Activated CD8-positive, alpha-beta memory T cell treated with anti-CD3 and anti-CD28 coated beads for 36 hours (primary cell): ENCODE results near the gene COL1A1. TPM values are rescaled to one million over a fixed set of nuclear protein-coding genes. Genes with fewer than 3 reads are reported as not detected.

Experiments used
- CTCF ChIA-PET: fragments of 350-600 bp; sonication (Branson Sonifier 250); formaldehyde crosslinking; loops from one replicate; lab custom pipeline; 2021; ENCODE audit warnings: antibody characterized with exemption; lab: Charles Lee
- POLR2A ChIA-PET: fragments of 350-600 bp; sonication (Branson Sonifier 250); formaldehyde crosslinking; loops from one replicate; lab custom pipeline; 2021; ENCODE audit warnings: antibody characterized with exemption; lab: Charles Lee
- total RNA-seq, 2 experiments: library from RNA; stranded (reverse); gene quantifications; one replicate each; pipeline ENCODE4 v1.2.3, GENCODE V29; 2021

Gene COL1A1
- total RNA-seq, 2 experiments from 2014 or later: 0.65 to 1.0 TPM

DNA sequence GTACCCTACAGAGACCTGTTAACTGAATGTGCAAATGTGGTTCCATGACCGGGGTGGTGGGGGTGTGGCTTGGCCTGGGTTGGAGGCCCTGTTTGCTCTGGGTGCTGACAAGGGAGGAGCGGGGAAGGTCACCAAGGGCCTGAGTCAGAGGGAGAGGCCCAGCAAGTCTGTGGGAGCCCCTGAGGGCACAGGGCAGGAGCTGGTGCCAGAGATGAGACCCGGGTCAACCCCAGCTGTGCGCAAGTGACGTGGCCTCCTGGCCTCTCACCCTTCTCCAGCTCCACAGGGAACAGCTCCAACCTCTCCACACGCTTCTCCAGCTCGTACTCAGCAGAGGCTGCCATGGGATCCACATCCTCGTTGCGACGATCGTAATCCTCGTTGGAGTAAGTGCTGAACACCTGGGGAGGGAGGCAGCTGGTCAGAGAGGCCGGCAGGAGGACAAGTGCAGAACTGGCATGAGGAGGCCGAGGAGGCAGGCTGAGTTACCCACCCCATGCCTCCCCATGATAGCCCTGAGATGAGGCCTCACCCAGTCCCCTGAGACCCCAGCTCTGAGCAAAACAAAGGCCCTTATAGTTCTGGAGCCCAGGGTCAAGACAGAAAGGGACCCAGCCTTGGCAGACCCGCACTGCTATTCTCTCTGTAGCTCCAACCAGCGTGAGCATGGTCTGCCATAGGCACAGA lies 56.4 kb downstream of the COL1A1 start:
- CTCF ChIA-PET: interaction anchor here (0.5 to 1.9 kb wide), 3 partner anchors 17 to 151 kb away, joined by 3 to 9 read pairs (median 4); no protein-coding TSS in a partner anchor
- POLR2A ChIA-PET: no interaction called here

DNA sequence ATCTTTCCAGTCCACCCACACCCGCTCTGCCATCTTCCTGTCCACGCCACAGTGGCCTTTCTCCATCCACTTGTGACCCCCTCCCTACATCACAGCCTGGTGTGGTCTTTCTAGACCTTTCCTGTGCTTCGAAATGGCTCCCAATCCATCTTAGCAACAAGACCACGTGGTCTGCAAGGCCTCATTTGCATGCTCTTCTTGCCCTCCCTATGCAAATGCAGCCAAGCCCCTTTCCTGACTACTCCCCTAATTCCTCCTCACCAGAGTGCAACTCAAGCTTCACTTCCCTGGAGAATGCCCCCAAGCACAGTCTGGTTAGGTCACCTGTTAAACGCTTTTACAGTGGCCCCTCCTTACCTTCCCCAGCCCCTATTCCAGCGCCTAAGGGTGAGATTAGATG lies 57.1 kb downstream of the COL1A1 start:
- POLR2A ChIA-PET: no interaction called here
- CTCF ChIA-PET: interaction anchor here (0.9 kb wide), 1 partner anchor 16 kb away, joined by 3 read pairs; no protein-coding TSS in a partner anchor

DNA sequence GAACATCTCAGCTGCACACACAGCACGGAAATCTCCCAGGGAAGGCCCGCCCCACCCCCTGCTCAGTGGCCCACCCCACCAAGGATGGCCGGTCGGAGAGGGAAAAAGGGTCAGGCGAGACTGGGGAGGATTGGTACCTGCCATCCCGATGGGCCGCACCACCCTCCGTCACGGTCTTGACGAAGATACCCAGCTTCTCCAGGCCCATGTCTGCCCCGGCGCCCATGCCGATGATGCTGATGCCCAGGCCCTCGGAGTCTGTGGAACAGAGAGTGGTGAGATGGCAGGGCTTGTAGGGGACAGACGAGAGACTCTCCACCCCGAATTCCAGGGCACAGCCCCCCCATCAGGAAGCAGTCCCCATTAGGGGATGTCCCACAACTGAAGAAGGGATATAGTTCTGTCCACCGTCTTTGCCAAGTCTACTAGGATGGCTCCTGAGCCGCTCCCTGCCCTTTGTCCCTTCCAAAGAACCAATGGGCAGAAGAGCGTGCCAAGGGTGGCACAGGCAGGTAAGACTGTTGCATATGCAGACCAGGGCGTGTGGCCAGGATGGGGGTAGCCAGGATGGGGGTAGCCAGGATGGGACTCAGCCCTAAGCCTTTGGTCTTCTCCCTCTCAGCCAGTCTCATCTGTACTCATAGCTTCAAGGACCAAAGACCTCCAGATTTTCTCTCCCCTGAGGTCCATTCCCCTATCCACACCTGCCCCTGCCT lies 57.8 kb downstream of the COL1A1 start:
- ChIA-PET POLR2A (no interaction called here), CTCF (interaction anchor here (0.9 kb wide), 1 partner anchor 17 kb away, joined by 3 read pairs; no protein-coding TSS in a partner anchor)

DNA sequence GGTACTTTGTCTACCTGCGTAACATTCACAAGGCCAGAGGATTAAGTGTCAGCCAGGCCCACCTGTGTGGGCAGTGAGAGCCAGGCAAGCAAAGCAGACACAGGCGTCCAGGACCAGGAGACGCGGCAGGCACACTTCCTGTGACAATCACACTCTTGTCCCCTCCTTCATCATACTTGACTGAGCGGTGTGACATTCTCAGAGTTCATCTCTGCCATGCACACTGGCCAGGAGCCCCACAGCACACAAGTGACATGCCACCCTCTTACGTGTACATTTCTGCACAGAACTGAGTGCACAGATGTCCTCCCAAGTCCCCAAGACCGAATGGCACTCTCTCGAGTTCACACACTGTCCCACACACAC lies 59.7 kb downstream of the COL1A1 start:
- ChIA-PET CTCF (interaction anchor here (0.7 to 5.2 kb wide), 4 partner anchors 10 to 47 kb away, joined by 4 to 35 read pairs (median 6); partner anchors contain the start of gene PDK2), POLR2A (interaction anchor here (0.7 kb wide), 1 partner anchor 47 kb away, joined by 3 read pairs; no protein-coding TSS in a partner anchor)

DNA sequence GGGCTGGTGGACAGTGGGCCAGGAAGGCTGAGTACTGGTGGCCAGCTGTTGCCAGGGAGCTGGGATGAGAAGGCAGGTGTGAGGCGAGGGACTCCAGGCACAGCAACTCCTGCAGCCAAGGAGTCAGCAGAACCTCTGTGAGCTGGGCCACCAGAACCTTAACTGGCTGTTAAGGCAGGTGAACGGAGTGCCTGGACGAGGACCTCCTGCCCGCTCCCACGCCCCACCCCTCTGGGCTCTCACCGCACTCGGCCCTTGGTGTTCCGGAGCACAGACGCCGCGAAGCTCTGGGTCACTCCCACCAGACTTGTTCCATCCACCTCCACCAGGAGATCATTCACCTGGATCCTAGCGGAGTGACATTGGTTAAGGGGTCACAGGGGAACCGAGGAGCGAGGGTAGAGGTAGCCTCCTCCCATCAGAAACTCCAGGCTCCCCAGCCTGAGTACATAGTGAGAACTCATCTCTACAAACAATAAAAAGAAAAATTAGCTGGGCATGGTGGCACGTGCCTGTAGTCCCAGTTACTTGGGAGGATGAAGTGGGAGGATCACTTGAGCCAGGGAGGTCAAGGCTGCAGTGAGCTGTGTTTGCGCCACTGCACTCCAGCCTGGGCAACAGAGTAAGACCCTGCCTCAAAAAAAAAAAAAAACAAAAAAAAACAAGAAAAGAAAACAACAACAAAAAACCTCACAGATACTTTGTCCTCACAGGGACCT lies 60.2 kb downstream of the COL1A1 start:
- ChIA-PET CTCF (interaction anchor here (0.7 to 5.2 kb wide), 11 partner anchors 8 to 49 kb away, joined by 3 to 35 read pairs (median 5); partner anchors contain the start of genes PDK2, PPP1R9B and SAMD14), POLR2A (interaction anchor here (0.7 kb wide), 1 partner anchor 47 kb away, joined by 3 read pairs; no protein-coding TSS in a partner anchor)

DNA sequence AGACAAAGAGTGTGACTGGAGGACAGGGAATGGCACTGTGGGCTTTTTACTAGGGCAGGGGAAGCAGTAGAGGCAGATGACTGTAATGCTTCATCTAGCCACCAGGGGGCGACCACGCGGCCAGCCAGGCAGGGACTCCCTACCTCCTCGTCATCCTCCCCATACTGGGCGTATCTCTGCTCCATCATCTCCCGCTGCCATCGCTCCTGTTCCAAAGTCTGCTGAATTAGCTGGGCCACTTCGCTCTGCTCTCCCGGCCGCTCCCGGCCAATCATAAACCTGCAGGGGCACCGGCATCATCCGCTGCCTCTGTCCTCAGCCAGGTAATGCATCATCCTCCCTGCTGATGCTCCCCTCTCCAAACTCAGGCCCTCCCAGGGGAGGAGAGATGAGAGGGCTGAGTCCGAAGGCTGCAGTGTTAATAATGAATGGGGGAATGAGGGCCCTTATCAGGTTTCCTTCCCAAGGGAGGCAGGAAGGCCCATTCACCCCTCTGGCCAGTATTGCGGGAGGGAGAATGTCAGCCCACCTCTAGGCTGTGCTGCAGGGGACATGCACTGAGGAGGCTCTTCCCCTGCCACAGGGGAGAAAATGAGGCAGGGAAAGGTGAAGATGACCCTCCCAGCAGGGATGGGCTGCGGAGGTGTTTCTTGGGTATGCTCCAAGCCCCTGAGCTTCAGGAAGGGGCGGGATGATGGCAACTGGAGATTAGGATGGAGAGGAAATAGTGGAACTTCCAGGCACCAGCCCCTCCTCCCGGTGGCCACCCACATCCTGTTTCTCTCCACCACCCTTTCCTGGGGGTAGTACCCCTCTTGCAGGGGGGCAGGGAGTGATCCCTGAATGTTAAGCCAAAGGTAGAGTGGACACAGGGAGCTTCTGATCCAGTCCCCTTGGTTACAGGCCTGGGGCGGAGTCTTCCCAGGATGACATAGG lies 61.2 kb downstream of the COL1A1 start:
- ChIA-PET POLR2A (interaction anchor here (1.2 kb wide), 1 partner anchor 10 kb away, joined by 3 read pairs; the partner anchor contains the start of gene SAMD14), CTCF (interaction anchor here (0.8 to 5.2 kb wide), 14 partner anchors 9 to 158 kb away, joined by 3 to 35 read pairs (median 5); partner anchors contain the start of genes ITGA3, PDK2, PPP1R9B and SAMD14)

DNA sequence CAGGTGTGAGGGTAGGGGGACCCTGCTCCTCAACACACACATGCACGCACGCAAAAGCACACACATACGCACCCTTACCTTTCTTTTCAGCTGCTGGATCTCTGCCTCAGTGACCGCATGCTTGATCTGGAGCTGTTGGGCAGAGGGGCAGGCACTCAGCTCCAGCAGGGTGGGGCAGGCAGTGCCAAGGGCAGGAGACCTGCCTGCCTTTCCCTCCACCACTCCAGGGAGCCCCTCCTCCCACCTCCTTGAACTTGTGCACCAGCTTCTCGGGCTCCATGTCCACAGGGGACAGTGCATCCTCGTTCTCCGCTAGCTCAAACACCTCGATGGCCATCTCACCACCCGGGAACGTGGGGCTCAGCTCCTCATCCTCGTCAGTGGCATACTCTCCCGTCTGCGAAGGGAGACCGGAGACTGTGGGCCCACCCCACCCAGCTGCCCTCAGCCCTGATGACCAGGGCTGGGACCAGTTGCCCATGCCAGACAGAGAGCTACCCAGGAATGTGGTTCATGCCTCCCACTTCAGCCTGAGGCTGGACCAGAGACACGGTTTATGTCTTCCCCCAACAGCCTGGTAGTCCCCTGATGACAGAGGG lies 62.1 kb downstream of the COL1A1 start:
- ChIA-PET POLR2A (interaction anchor here (1.2 kb wide), 1 partner anchor 9 kb away, joined by 3 read pairs; the partner anchor contains the start of gene SAMD14), CTCF (interaction anchor here (0.7 to 5.2 kb wide), 18 partner anchors 8 to 258 kb away, joined by 3 to 35 read pairs (median 4); partner anchors contain the start of genes ITGA3, PPP1R9B and SAMD14)

DNA sequence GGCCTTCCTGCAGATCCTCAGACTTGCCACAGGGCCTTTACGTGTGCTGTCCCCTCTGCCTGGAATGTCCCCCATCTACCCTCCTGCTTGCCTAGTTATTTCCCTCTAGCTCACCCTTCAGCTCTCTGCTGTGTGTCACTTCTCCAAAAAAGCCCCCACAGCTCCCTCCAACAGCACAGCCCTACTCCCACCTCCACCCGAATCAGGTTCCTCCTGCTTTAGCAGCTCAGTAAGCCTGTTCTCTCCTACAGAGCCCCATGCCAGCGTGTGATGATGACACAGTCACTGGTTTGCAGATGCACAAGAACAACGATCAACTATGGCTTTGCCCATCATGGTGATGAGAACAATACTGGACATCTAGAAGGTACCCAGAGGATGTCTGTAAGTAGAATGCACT lies 64.4 kb downstream of the COL1A1 start:
- POLR2A ChIA-PET: no interaction called here
- CTCF ChIA-PET: interaction anchor here (1.0 to 3.5 kb wide), 4 partner anchors 13 to 24 kb away, joined by 3 to 13 read pairs (median 4); no protein-coding TSS in a partner anchor

DNA sequence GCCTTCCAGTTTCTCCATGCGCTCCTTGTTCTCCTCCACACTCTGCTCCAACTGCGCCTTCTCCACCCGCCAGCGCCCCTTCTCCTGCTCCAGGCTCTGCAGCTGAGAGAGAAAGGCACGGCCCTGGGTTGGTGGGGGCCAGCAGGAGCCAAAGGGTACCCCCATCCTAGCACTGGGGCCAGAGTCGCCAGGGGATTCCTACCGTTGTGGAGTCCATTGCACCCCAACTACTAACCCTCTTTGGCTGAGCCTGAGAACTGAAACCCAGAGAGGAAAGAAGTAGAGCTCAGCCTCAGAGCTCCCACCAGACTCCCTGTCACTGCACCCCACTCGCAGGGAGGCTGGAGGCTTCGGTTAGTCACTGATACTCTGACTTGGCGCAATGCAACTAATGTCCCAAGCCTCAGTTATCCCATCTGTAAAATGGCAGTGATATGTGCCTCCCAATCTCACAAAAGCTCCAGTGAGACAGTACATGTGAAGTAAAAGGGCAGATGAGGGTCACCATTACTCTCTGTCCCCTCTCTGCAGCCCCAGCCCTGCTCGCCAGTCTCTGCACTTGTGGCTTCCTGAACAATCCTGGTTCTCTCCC lies 65.2 kb downstream of the COL1A1 start:
- ChIA-PET POLR2A (no interaction called here), CTCF (interaction anchor here (1.0 to 3.5 kb wide), 4 partner anchors 12 to 25 kb away, joined by 3 to 13 read pairs (median 4); no protein-coding TSS in a partner anchor)

DNA sequence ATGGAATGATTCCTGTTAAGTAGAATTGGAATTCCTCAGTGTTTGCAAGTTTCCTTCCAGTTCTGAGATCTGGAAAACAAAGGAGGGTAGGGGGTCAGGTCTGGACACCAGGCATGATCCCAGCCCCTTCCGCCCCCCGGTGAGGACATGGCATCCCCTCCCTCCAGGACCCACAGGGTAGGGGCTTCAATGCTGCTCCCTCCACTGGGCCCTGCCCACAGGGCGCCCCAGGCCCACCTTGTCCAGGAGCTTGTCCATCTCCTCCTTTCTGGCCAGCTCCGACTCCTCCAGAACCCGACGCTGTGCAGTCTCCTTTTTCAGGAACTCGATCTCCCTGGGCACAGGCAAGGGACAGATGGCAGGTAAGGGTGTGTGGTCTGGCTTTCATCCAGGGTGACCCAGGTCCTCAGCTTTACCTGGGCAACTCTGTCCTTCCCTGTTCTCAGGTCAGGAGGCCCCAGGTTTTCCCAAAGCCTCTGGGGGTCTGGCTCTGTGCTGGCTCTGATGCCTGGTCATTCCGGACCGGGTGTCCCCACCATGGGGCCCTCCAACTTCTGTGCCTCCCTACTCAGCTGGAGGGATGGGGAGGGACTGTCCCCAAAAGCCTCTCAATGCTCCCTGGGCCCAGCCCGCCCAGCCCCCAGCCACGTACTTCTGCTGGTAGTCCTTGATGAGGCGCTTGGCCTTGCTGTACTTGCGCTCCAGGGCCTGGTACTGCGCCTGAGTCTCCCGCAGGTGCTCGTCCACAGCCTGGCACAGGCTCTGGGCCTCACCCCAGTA lies 65.9 kb downstream of the COL1A1 start:
- POLR2A ChIA-PET: no interaction called here
- CTCF ChIA-PET: interaction anchor here (1.7 to 3.5 kb wide), 2 partner anchors 12 to 26 kb away, joined by 4 to 13 read pairs; no protein-coding TSS in a partner anchor

DNA sequence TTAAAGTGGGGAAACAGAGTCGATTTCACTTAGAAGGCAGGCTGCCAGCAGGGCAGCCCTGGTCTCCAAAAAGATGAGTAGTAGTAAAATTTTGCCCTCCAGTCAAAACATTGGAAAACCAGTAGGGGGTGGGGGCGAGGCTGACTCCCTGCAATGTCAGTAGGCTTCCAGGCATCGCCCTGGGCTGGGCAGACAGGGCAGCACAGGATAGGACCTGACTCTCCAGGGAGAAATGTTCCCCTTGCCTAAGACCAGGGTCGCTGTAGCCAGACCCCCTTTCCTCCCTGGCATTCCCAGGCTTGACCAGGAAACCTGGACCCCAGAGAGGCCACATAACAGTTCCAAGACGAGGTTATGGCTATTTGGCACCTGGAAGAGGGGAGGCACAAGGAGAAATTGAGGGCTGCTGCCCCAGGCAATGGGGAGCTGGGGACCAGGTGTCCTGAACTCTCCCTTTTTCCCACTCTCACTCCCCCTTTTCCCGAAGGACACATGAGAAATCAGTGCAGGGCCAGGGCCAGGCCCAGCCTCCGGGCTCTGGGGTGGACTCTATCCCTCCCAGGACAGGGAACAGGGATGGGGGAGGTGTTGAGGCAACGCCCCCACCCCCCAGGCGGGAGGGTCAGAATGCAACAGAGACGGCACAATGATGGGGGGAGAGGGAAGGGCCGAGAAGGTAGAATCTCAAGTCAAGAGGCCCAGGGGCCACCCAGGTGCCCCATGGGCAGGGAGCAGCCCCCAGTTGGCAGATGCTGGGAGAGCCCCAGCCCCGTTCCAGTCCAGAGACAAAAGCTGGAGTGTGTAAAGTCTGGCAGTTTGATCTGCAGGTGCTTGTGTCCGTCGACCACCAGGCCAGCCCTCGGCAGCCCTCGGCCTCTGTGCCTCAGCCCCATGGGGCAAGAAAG lies 67.0 kb downstream of the COL1A1 start:
- POLR2A ChIA-PET: no interaction called here

DNA sequence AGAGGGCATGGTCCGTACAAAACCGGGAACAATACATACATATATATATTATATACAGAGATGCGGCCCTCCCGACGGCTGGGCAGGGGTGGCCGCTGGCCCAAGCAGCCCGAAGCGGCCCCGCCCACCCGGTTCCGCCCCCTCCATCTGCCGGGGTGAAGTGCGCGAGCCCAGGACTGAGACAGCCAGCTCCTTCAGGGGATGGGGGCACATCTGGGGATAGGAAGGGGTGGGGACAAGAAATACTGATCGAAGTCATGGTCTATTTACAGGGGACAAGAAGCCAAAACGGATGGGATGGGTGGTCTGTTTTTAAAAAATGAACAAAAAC lies 67.7 kb downstream of the COL1A1 start:
- CTCF ChIA-PET: no interaction called here
- POLR2A ChIA-PET: no interaction called here

More for the DNA sequence above, 67.0 kb downstream of the COL1A1 start:
- CTCF ChIA-PET: interaction anchor here (3.5 kb wide), 1 partner anchor 27 kb away, joined by 13 read pairs; no protein-coding TSS in a partner anchor
